Measurements from ENCODE around the gene SLC17A7.

SLC17A7 gene

DNA sequence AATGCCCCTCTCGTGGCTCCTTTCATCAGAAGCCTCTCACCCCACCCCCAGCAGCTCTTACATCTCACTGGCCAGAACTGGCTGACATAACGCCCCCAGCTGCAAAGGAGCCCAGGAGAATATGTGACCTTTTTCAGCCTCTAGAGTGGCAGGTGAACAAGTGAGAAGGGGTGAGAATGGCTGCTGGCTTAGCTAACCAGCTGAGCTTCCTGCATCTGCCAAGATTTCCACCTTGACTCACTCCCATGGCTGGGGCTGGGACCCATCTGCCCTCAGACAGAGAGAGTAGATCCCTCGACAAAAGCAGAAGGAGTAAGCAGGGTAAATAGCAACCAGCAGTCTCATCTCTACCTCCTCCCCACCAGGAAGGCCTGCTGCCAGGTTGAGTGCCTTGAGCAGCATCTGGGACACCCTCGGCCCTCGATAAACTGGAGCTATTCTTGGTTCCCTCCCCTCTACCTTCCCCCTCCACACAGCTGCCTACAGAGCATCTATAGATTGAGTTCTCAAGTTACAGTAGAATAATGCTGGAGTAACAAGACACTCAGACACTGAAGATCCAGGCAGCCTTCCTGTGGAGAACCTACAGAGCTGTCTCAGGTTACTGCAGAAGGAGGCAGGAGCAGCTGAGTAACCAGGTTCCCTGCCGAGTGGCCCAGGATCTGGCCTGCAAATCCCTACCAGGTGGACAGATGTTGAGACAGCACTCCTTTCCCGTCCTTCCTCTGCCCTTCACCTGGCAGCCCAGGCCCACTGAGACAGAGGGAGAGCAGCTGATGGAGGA is 37.7 kb downstream of the SLC17A7 start:
- Histone ChIP-seq H3K4me3 (ENCODE audit: low read depth, low read length) (no peak overlapping the region), H2AK5ac (ENCODE audit: low read length) (no peak overlapping the region), H3K79me1 (ENCODE audit: low read length) (no peaks in the 10 kb centered on the region), H4K91ac (ENCODE audit: low read depth, low read length) (no peak overlapping the region), H2BK5ac (ENCODE audit: low read depth, low read length, poor library complexity) (no peak overlapping the region), H3K36me3 (ENCODE audit: control insufficient read depth in 1 of 2, insufficient read depth in 2 of 2, low read length in 2 of 2) (no peaks in the 10 kb centered on the region), H3K4me1 (ENCODE audit: control insufficient read depth in 1 of 2, insufficient read depth in 2 of 2, low read length in 2 of 2) (peaks cover 4 to 8% of the 10 kb centered on the region in 2 experiments), H2AFZ (ENCODE audit: insufficient read depth, low read length, poor library complexity) (no peak overlapping the region), H3K27ac (ENCODE audit: low read depth, low read length) (no peak overlapping the region), H3K27me3 (ENCODE audit: insufficient read depth, low read length) (no peaks in the 10 kb centered on the region), H2BK12ac (ENCODE audit: low read length) (no peak overlapping the region), H3K9me3 (ENCODE audit: insufficient read depth, low read depth, low read length) (peaks cover 3% of the 10 kb centered on the region), H3K4ac (ENCODE audit: low read depth, low read length) (no peak overlapping the region), H4K12ac (ENCODE audit: low read depth, low read length) (no peak overlapping the region), H2BK120ac (ENCODE audit: insufficient read depth, low read length, poor library complexity) (no peak overlapping the region), H3K9ac (ENCODE audit: low read length) (no peak overlapping the region), H3K79me2 (ENCODE audit: control insufficient read depth, insufficient read depth, low read length, poor library complexity) (no peaks in the 10 kb centered on the region), H3K4me2 (ENCODE audit: low read length) (no peak overlapping the region), H3K23ac (ENCODE audit: low read length) (no peak overlapping the region), H4K8ac (ENCODE audit: low read depth, low read length) (no peak overlapping the region), H3K14ac (ENCODE audit: low read length) (no peak overlapping the region), H3K18ac (ENCODE audit: low read length) (no peak overlapping the region)
- WGBS (ENCODE audit: extremely low coverage, insufficient coverage, insufficient read length), result no CpG with 5 or more reads among the region's 7 CpGs
- no peak for DNase-seq

DNA sequence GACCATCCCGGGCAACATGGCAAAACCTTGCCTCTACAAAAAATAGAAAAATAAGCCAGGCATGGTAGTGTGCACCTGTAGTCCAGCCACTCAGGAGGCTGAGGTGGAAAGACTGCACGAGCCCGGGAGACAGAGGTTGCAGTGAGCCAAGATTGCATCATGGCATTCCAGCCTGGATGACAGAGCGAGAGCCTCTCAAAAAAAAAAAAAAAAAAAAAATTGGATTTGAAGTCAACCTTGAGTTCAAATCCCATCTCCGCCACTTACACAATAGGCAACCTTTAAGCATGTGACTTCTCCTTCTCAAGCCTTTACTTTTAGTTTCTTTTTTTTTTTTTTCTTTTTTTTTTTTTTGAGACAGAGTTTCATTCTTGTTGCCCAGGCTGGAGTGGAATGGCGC is 41.3 kb downstream of the SLC17A7 start:
- no peak overlapping the region for H3K4me3 ChIP-seq (ENCODE audit: low read depth, low read length)
- H2BK12ac ChIP-seq (ENCODE audit: low read length), result no peak overlapping the region
- no peak overlapping the region for H2AK5ac ChIP-seq (ENCODE audit: low read length)
- no peak overlapping the region for H3K4me2 ChIP-seq (ENCODE audit: low read length)
- H2BK120ac ChIP-seq (ENCODE audit: insufficient read depth, low read length, poor library complexity), result no peak overlapping the region
- no peak overlapping the region for H4K8ac ChIP-seq (ENCODE audit: low read depth, low read length)
- WGBS (ENCODE audit: extremely low coverage, insufficient coverage, insufficient read length), result no CpG with 5 or more reads among the region's 6 CpGs
- H3K27ac ChIP-seq (ENCODE audit: low read depth, low read length), result no peak overlapping the region
- H4K12ac ChIP-seq (ENCODE audit: low read depth, low read length), result no peak overlapping the region
- H4K91ac ChIP-seq (ENCODE audit: low read depth, low read length), result no peak overlapping the region
- peaks cover 4 to 8% of the 10 kb centered on the region in 2 experiments for H3K4me1 ChIP-seq (ENCODE audit: control insufficient read depth in 1 of 2, insufficient read depth in 2 of 2, low read length in 2 of 2)
- no peak overlapping the region for H3K14ac ChIP-seq (ENCODE audit: low read length)
- no peak overlapping the region for H3K23ac ChIP-seq (ENCODE audit: low read length)
- H3K36me3 ChIP-seq (ENCODE audit: control insufficient read depth in 1 of 2, insufficient read depth in 2 of 2, low read length in 2 of 2), result no peaks in the 10 kb centered on the region
- H2AFZ ChIP-seq (ENCODE audit: insufficient read depth, low read length, poor library complexity), result no peak overlapping the region
- H3K18ac ChIP-seq (ENCODE audit: low read length), result no peak overlapping the region
- H3K27me3 ChIP-seq (ENCODE audit: insufficient read depth, low read length), result no peaks in the 10 kb centered on the region
- H3K9ac ChIP-seq (ENCODE audit: low read length), result no peak overlapping the region
- peak; percentile 16 to 37 for DNase-seq
- no peak overlapping the region for H2BK5ac ChIP-seq (ENCODE audit: low read depth, low read length, poor library complexity)
- no peaks in the 10 kb centered on the region for H3K79me2 ChIP-seq (ENCODE audit: control insufficient read depth, insufficient read depth, low read length, poor library complexity)
- no peaks in the 10 kb centered on the region for H3K79me1 ChIP-seq (ENCODE audit: low read length)
- H3K4ac ChIP-seq (ENCODE audit: low read depth, low read length), result no peak overlapping the region
- H3K9me3 ChIP-seq (ENCODE audit: insufficient read depth, low read depth, low read length), result peaks cover 3% of the 10 kb centered on the region

DNA sequence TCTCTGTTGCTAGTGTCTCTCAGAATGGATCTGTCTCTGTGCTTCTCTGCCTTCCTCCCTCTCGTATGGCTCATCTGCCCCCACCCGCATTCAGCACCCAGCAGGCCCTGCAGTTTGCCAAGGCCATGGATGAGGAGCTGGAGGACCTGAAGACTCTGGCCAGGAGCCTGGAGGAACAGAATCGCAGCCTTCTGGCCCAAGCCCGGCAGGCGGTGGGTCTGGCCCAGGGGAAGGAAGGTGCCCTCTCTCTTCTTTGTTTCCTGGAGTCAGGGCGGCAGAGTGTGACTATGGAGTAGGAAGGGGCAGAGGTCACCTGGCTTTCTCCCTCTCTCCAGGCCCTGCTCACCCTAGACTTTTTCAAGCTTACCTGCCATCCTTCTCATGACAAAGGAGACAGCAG is 42.4 kb downstream of the SLC17A7 start:
- DNase-seq, result no peak
- Histone ChIP-seq H3K79me2 (ENCODE audit: control insufficient read depth, insufficient read depth, low read length, poor library complexity) (no peaks in the 10 kb centered on the region), H4K91ac (ENCODE audit: low read depth, low read length) (no peak overlapping the region), H4K8ac (ENCODE audit: low read depth, low read length) (no peak overlapping the region), H2BK12ac (ENCODE audit: low read length) (no peak overlapping the region), H3K27me3 (ENCODE audit: insufficient read depth, low read length) (no peaks in the 10 kb centered on the region), H3K4me3 (ENCODE audit: low read depth, low read length) (no peak overlapping the region), H3K4me2 (ENCODE audit: low read length) (no peak overlapping the region), H2AFZ (ENCODE audit: insufficient read depth, low read length, poor library complexity) (no peak overlapping the region), H3K23ac (ENCODE audit: low read length) (no peak overlapping the region), H3K4ac (ENCODE audit: low read depth, low read length) (no peak overlapping the region), H3K27ac (ENCODE audit: low read depth, low read length) (no peak overlapping the region), H3K9ac (ENCODE audit: low read length) (no peak overlapping the region), H3K4me1 (ENCODE audit: control insufficient read depth in 1 of 2, insufficient read depth in 2 of 2, low read length in 2 of 2) (peaks cover 4 to 6% of the 10 kb centered on the region in 2 experiments), H3K36me3 (ENCODE audit: control insufficient read depth in 1 of 2, insufficient read depth in 2 of 2, low read length in 2 of 2) (no peaks in the 10 kb centered on the region), H3K79me1 (ENCODE audit: low read length) (no peaks in the 10 kb centered on the region), H2AK5ac (ENCODE audit: low read length) (no peak overlapping the region), H3K14ac (ENCODE audit: low read length) (no peak overlapping the region), H3K18ac (ENCODE audit: low read length) (no peak overlapping the region), H3K9me3 (ENCODE audit: insufficient read depth, low read depth, low read length) (peaks cover 1% of the 10 kb centered on the region), H2BK5ac (ENCODE audit: low read depth, low read length, poor library complexity) (no peak overlapping the region), H2BK120ac (ENCODE audit: insufficient read depth, low read length, poor library complexity) (no peak overlapping the region), H4K12ac (ENCODE audit: low read depth, low read length) (no peak overlapping the region)
- WGBS (ENCODE audit: extremely low coverage, insufficient coverage, insufficient read length), result no CpG with 5 or more reads among the region's 6 CpGs

DNA sequence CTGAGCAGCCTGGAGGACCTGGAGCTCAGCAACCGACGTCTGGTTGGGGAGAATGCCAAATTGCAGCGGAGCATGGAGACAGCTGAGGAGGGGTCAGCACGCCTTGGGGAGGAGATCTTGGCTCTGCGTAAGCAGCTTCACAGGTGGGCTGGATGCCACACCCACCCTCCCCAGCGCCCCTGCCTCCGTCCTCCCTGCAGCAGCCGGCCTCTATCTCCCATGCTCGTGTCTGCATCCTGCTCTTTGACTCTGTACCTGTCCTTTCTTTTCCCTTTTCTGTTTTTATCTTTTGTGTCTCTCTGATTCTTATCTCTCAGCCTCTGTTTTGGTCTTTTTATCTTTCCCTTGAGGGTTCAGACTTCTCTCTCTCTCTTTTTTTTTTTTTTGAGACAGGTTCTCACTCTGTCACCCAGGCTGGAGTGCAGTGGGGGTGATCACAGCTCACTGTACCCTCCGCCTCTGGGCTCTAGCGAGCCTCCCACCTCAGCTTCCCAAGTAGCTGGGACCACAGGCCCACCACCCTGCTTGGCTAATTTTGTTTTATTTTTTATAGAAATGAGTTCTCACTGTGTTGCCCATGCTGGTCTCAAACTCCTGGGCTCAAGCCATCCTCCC is 43.2 kb downstream of the SLC17A7 start:
- WGBS (ENCODE audit: extremely low coverage, insufficient coverage, insufficient read length), result no CpG with 5 or more reads among the region's 11 CpGs
- H2BK5ac ChIP-seq (ENCODE audit: low read depth, low read length, poor library complexity), result no peak overlapping the region
- H3K14ac ChIP-seq (ENCODE audit: low read length), result no peak overlapping the region
- no peak overlapping the region for H3K4ac ChIP-seq (ENCODE audit: low read depth, low read length)
- no peak overlapping the region for H4K8ac ChIP-seq (ENCODE audit: low read depth, low read length)
- no peaks in the 10 kb centered on the region for H3K79me2 ChIP-seq (ENCODE audit: control insufficient read depth, insufficient read depth, low read length, poor library complexity)
- no peak overlapping the region for H2AFZ ChIP-seq (ENCODE audit: insufficient read depth, low read length, poor library complexity)
- H4K12ac ChIP-seq (ENCODE audit: low read depth, low read length), result no peak overlapping the region
- no peaks in the 10 kb centered on the region for H3K36me3 ChIP-seq (ENCODE audit: control insufficient read depth in 1 of 2, insufficient read depth in 2 of 2, low read length in 2 of 2)
- no peak overlapping the region for H2AK5ac ChIP-seq (ENCODE audit: low read length)
- H3K4me1 ChIP-seq (ENCODE audit: control insufficient read depth in 1 of 2, insufficient read depth in 2 of 2, low read length in 2 of 2), result no peaks in the 10 kb centered on the region
- no peaks in the 10 kb centered on the region for H3K9me3 ChIP-seq (ENCODE audit: insufficient read depth, low read depth, low read length)
- H2BK120ac ChIP-seq (ENCODE audit: insufficient read depth, low read length, poor library complexity), result no peak overlapping the region
- no peak overlapping the region for H3K4me3 ChIP-seq (ENCODE audit: low read depth, low read length)
- DNase-seq, result no peak
- H3K23ac ChIP-seq (ENCODE audit: low read length), result no peak overlapping the region
- no peak overlapping the region for H3K4me2 ChIP-seq (ENCODE audit: low read length)
- H3K79me1 ChIP-seq (ENCODE audit: low read length), result no peaks in the 10 kb centered on the region
- H3K18ac ChIP-seq (ENCODE audit: low read length), result no peak overlapping the region
- no peak overlapping the region for H4K91ac ChIP-seq (ENCODE audit: low read depth, low read length)
- H3K27ac ChIP-seq (ENCODE audit: low read depth, low read length), result no peak overlapping the region
- no peaks in the 10 kb centered on the region for H3K27me3 ChIP-seq (ENCODE audit: insufficient read depth, low read length)
- no peak overlapping the region for H2BK12ac ChIP-seq (ENCODE audit: low read length)
- no peak overlapping the region for H3K9ac ChIP-seq (ENCODE audit: low read length)

Data from trophoblast cell (in vitro differentiated cells and primary cell).